Panc1 (cell line): ENCODE data around the gene RAET1E. TPM values are rescaled to one million over a fixed set of nuclear protein-coding genes. Genes with fewer than 3 reads are reported as not detected.

Experiments used
- ATAC-seq: fragments of 200-7000 bp; cut with Tn5 transposase; 2 replicates; pipeline ENCODE4 v1.9.1; 2020; ENCODE audit warnings: mild to moderate bottlenecking, moderate library complexity
- BruUV-seq: library from RNA; stranded (reverse); fragments of 400-500 nt; replicated peaks from 2 replicates; lab custom pipeline; 2021; lab: Mats Ljungman, UMichigan
- CTCF ChIA-PET: fragments of 300-600 bp; sonication (Branson Sonifier 250); formaldehyde crosslinking; loops from one replicate; lab custom pipeline; 2022; ENCODE audit warnings: antibody characterized with exemption; lab: Charles Lee
- POLR2A ChIA-PET: fragments of 300-600 bp; sonication (Branson Sonifier 250); formaldehyde crosslinking; loops from one replicate; lab custom pipeline; 2022; ENCODE audit warnings: antibody characterized with exemption; lab: Charles Lee
- DNase-seq: peaks from one replicate; pipeline ENCODE4 v3.0.0-alpha.2; 2010; ENCODE audit warnings: low read depth, low spot score
- H3K27ac ChIP-seq: 2 replicates; pipeline ENCODE4 v1.5.1; 2011; ENCODE audit warnings: mild to moderate bottlenecking, low read length, inconsistent platforms
- H3K27me3 ChIP-seq: fragments of 200-500 bp; sonication (Bioruptor generic); 2 replicates; pipeline ENCODE4 v1.6.0; 2014; ENCODE audit warnings: low read length, inconsistent platforms; ENCODE audit not compliant: control insufficient read depth, insufficient read depth
- H3K36me3 ChIP-seq: fragments of 200-500 bp; sonication (Bioruptor generic); 2 replicates; pipeline ENCODE4 v1.5.1; 2014; ENCODE audit warnings: inconsistent platforms, mild to moderate bottlenecking, low read length, moderate library complexity; ENCODE audit not compliant: control insufficient read depth, insufficient read depth
- H3K4me1 ChIP-seq: 2 replicates; pipeline ENCODE4 v1.5.1; 2011; ENCODE audit warnings: inconsistent platforms, mild to moderate bottlenecking, low read length, moderate library complexity; ENCODE audit not compliant: control insufficient read depth, insufficient read depth
- H3K4me3 ChIP-seq, 2 experiments: 2 replicates each; pipeline ENCODE4 v1.5.1; 2011 to 2012; ENCODE audit warnings: low read depth in 2 of 2, low read length in 2 of 2, mild to moderate bottlenecking in 2 of 2, inconsistent platforms in 1 of 2, moderate library complexity in 1 of 2
- H3K9me3 ChIP-seq: fragments of 200-500 bp; sonication (Bioruptor generic); 2 replicates; pipeline ENCODE4 v1.5.1; 2014; ENCODE audit warnings: low read depth, mild to moderate bottlenecking, inconsistent platforms, low read length, moderate library complexity; ENCODE audit not compliant: control insufficient read depth, insufficient read depth
- POLR2AphosphoS5 ChIP-seq: IDR thresholded peaks from 2 replicates; pipeline ENCODE4 v1.6.1; 2012; ENCODE audit warnings: mild to moderate bottlenecking, low read depth, low read length, moderate library complexity
- SIN3A ChIP-seq: IDR thresholded peaks from 2 replicates; pipeline ENCODE4 v1.6.1; 2012; ENCODE audit warnings: low read depth, mild to moderate bottlenecking, low read length, moderate library complexity, borderline replicate concordance; ENCODE audit not compliant: insufficient read depth
- TCF7L2 ChIP-seq: IDR thresholded peaks from 2 replicates; pipeline ENCODE4 v1.6.1; 2011; ENCODE audit warnings: mild to moderate bottlenecking, low read depth, low read length, inconsistent platforms
- in situ Hi-C: cut with HindIII; loops from 2 replicates; pipeline ENCODE4 v1.10.0; 2016; ENCODE audit warnings: low sequenced_read_pairs, low pct_unique_long_range_greater_than_20kb
- intact Hi-C: fragments of 100-400 bp; cut with micrococcal nuclease; formaldehyde crosslinking; loops from one replicate; pipeline ENCODE4 v1.10.0; 2022; ENCODE audit not compliant: unreplicated experiment
- total RNA-seq: library from RNA; stranded (reverse); gene quantifications from one replicate; pipeline ENCODE4 v1.2.1, GENCODE V29; 2021; ENCODE audit not compliant: unreplicated experiment
- TF ChIP-seq, protein P1 (sequence below), 2 experiments: IDR thresholded peaks; 2 replicates each; pipeline ENCODE4 v1.6.1; 2011 to 2012; ENCODE audit warnings: low read depth in 2 of 2, control low read depth in 1 of 2, low read length in 1 of 2, mild to moderate bottlenecking in 1 of 2, moderate library complexity in 1 of 2; ENCODE audit not compliant: insufficient read depth in 1 of 2
- TF ChIP-seq, protein P2 (sequence below): fragments of 450-650 bp; IDR thresholded peaks from 2 replicates; pipeline ENCODE4 v1.5.1; 2017; ENCODE audit warnings: mild to moderate bottlenecking

Gene RAET1E
- total RNA-seq, 1 experiment from 2014 or later = 1.8 TPM

DNA sequence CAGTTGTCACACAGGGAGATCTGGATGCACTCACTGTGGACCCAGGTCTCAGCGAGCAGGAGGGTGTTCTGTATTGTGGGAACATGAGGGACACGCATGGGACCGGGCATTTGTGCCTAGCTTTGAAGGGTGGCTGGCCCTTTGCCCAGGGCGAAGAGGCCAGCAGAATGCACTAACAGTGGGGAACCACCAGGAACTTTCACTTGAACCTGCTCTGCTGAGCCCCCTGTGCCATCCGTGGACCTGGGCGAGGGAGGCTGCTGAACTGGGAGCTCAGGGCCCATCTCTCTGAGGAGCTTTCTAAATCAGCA is 42.7 kb upstream of the RAET1E start:
- intact Hi-C loops = no loop called here
- ChIA-PET POLR2A (no interaction called here), CTCF (interaction anchor here (0.6 to 0.9 kb wide), 2 partner anchors 20 to 76 kb away, joined by 3 read pairs; no protein-coding TSS in a partner anchor)
- ATAC-seq (no peak), DNase-seq (no peak)
- in situ Hi-C loops = no loop called here
- BruUV-seq = no TSS peak
- Histone ChIP-seq H3K9me3 (no peaks in the 10 kb centered on the region), H3K27ac (no peak overlapping the region), H3K4me3 (no peak overlapping the region), H3K4me1 (peaks cover 6% of the 10 kb centered on the region; the same call in 1 of the 2 replicates), H3K27me3 (peaks cover 15% of the 10 kb centered on the region), H3K36me3 (no peaks in the 10 kb centered on the region)
- TF ChIP-seq POLR2AphosphoS5 (no peak), TCF7L2 (no peak), SIN3A (no peak)
- TF ChIP-seq, protein P1, sequence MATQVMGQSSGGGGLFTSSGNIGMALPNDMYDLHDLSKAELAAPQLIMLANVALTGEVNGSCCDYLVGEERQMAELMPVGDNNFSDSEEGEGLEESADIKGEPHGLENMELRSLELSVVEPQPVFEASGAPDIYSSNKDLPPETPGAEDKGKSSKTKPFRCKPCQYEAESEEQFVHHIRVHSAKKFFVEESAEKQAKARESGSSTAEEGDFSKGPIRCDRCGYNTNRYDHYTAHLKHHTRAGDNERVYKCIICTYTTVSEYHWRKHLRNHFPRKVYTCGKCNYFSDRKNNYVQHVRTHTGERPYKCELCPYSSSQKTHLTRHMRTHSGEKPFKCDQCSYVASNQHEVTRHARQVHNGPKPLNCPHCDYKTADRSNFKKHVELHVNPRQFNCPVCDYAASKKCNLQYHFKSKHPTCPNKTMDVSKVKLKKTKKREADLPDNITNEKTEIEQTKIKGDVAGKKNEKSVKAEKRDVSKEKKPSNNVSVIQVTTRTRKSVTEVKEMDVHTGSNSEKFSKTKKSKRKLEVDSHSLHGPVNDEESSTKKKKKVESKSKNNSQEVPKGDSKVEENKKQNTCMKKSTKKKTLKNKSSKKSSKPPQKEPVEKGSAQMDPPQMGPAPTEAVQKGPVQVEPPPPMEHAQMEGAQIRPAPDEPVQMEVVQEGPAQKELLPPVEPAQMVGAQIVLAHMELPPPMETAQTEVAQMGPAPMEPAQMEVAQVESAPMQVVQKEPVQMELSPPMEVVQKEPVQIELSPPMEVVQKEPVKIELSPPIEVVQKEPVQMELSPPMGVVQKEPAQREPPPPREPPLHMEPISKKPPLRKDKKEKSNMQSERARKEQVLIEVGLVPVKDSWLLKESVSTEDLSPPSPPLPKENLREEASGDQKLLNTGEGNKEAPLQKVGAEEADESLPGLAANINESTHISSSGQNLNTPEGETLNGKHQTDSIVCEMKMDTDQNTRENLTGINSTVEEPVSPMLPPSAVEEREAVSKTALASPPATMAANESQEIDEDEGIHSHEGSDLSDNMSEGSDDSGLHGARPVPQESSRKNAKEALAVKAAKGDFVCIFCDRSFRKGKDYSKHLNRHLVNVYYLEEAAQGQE (IDR thresholded peaks at IDR 0.05; ENCODE audit: insufficient read depth in 1 of 2, low read depth in 2 of 2, low read length in 1 of 2) = no peak
- TF ChIP-seq, protein P2, sequence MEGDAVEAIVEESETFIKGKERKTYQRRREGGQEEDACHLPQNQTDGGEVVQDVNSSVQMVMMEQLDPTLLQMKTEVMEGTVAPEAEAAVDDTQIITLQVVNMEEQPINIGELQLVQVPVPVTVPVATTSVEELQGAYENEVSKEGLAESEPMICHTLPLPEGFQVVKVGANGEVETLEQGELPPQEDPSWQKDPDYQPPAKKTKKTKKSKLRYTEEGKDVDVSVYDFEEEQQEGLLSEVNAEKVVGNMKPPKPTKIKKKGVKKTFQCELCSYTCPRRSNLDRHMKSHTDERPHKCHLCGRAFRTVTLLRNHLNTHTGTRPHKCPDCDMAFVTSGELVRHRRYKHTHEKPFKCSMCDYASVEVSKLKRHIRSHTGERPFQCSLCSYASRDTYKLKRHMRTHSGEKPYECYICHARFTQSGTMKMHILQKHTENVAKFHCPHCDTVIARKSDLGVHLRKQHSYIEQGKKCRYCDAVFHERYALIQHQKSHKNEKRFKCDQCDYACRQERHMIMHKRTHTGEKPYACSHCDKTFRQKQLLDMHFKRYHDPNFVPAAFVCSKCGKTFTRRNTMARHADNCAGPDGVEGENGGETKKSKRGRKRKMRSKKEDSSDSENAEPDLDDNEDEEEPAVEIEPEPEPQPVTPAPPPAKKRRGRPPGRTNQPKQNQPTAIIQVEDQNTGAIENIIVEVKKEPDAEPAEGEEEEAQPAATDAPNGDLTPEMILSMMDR = no peak

DNA sequence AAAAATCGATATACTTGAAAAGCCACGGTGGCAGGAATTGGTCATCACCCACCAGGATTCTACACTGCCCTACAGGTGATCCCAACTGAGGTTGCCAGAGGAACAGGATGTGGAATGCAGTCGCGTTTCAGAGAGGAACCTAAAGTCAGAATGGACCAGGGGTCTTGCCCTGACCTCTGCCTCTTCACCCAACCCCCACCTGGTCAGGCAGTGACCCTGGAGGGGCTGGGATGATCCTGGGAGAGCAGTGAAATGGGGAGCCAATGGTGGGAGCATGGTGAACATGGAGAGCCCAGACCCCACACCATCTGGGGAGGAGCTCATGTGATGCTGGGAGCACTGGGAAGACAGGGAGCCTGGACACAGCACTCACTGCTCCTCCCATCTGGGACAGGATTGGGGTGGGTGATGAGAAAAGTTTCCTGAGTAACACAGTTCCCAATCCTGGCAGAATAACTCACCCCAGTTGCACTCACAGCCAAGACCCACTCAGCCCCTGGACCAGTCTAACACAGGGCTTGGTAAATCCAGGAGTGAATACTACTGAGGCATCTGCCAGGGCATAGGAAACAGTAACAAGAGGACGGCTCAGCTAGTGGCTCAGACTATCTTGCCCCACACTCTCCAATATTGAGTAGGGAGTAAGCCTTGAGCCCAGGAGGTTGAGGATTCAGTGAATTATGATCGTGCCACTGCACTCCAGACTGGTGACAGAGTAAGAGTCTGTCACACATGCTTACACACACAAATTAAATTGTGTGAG is 42.2 kb upstream of the RAET1E start:
- Histone ChIP-seq H3K4me3 (no peak overlapping the region), H3K36me3 (no peaks in the 10 kb centered on the region), H3K4me1 (peaks cover 6% of the 10 kb centered on the region; the same call in 1 of the 2 replicates), H3K27ac (no peak overlapping the region), H3K9me3 (no peaks in the 10 kb centered on the region), H3K27me3 (peaks cover 15% of the 10 kb centered on the region)
- no peak for DNase-seq
- ChIA-PET CTCF (interaction anchor here (0.6 kb wide), 1 partner anchor 20 kb away, joined by 3 read pairs; no protein-coding TSS in a partner anchor), POLR2A (no interaction called here)
- BruUV-seq = no TSS peak
- intact Hi-C loops = no loop called here
- no peak for ATAC-seq
- in situ Hi-C loops = no loop called here
- TF ChIP-seq, protein P1 (IDR thresholded peaks at IDR 0.05; ENCODE audit: insufficient read depth in 1 of 2, low read depth in 2 of 2, low read length in 1 of 2) = no peak
- no peak for TF ChIP-seq TCF7L2
- TF ChIP-seq, protein P2 = no peak
- TF ChIP-seq SIN3A = no peak
- no peak for TF ChIP-seq POLR2AphosphoS5
